ENCODE data around the gene ZC3H12D.
"Not testable (repeated sequence)": the region's sequence is repeated elsewhere in the genome, so short reads cannot be mapped to it uniquely, and the experiment has no call there.

The ZC3H12D gene

GRCh38 chr6:149462712-149463111 is 22.1 kb downstream of the ZC3H12D start:
- not testable (repeated sequence) for ATAC-seq (replicated peaks); DNase-seq; H3K9me3 Mint-ChIP-seq; H3K27me3 Mint-ChIP-seq; H3K4me3 Mint-ChIP-seq; H3K4me1 Mint-ChIP-seq (ENCODE audit: low read depth in 2 of 2)
- peaks cover 54% of the 10 kb centered on the region for H3K36me3 Mint-ChIP-seq (ENCODE audit: insufficient read depth)
- H3K27ac Mint-ChIP-seq, result peak overlapping the region in 1 of 2 donors; percentile 79

DNA sequence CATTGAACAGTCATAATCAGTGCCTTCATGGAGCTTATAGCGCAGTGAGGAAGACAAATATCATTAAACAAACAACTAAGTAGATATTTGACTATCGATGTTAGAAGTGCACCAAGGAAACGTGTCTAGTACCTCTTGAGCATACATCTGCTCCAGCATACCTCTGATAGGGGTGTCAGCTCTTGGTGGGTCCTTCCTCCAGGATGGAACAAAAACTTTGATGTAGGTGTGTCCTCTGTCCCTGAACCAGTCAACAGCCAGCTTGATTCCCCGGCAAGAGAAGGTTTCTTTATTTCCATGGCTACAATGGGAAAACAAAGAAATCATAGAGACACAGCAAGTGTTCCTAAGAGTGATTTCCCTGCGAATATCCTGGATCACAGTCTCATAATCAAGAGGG is 23.1 kb downstream of the ZC3H12D start:
- Mint-ChIP-seq H3K27ac (no peak overlapping the region), H3K9me3 (no peaks in the 10 kb centered on the region), H3K36me3 (ENCODE audit: insufficient read depth) (peaks cover 54% of the 10 kb centered on the region), H3K4me3 (no peak overlapping the region), H3K27me3 (no peaks in the 10 kb centered on the region), H3K4me1 (ENCODE audit: low read depth in 2 of 2) (peaks cover 3 to 5% of the 10 kb centered on the region in 2 donors)
- DNase-seq (no peak), ATAC-seq (replicated peaks) (no peak)

DNA sequence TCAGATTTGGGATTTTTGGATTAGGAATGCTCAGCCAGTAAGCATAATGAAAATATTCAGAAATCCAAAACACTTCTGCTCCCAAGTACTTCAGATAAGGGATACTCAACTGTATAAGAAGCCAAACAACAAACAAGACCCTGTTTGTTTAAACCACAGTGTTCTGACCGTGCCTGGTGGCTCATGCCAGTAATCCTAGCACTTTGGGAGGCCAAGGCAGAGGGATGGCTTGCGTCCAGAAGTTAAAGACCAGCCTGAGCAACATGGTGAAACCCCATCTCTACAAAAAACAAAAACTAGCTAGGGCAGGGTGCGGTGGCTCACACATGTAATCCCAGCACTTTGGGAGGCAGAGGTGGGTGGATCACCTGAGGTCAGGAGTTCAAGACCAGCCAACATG is 24.6 kb downstream of the ZC3H12D start:
- ATAC-seq (replicated peaks); H3K4me3 Mint-ChIP-seq; DNase-seq; H3K27me3 Mint-ChIP-seq; H3K4me1 Mint-ChIP-seq (ENCODE audit: low read depth in 2 of 2); H3K9me3 Mint-ChIP-seq: not testable (repeated sequence)
- Mint-ChIP-seq H3K36me3 (ENCODE audit: insufficient read depth) (peaks cover 57% of the 10 kb centered on the region), H3K27ac (peak overlapping the region in 1 of 2 donors; percentile 29)

DNA sequence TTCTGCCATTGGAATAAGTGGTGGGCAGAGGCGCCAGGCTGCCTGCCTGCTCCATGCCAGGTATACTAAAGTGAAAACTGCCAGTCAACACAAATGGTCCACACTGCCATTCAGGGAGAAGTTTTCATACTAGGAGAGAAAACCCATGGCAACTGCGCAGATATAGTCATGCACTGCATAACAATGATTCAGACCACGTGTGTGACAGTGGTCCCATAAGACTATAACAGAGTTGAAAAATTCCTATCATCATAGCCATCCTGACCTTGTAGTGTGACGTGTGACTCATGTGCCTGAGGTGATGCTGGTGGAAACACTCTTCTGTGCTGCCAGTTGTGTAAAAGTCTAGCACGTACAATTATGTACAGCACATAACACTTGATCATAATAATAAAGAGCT is 25.1 kb downstream of the ZC3H12D start:
- no peak for ATAC-seq (replicated peaks)
- H3K36me3 Mint-ChIP-seq (ENCODE audit: insufficient read depth), result peaks cover 54% of the 10 kb centered on the region
- no peaks in the 10 kb centered on the region for H3K9me3 Mint-ChIP-seq
- H3K4me3 Mint-ChIP-seq, result no peak overlapping the region
- H3K27ac Mint-ChIP-seq, result no peak overlapping the region
- no peak for DNase-seq
- no peaks in the 10 kb centered on the region for H3K27me3 Mint-ChIP-seq
- H3K4me1 Mint-ChIP-seq (ENCODE audit: low read depth in 2 of 2), result peaks cover 2 to 5% of the 10 kb centered on the region in 2 donors

DNA sequence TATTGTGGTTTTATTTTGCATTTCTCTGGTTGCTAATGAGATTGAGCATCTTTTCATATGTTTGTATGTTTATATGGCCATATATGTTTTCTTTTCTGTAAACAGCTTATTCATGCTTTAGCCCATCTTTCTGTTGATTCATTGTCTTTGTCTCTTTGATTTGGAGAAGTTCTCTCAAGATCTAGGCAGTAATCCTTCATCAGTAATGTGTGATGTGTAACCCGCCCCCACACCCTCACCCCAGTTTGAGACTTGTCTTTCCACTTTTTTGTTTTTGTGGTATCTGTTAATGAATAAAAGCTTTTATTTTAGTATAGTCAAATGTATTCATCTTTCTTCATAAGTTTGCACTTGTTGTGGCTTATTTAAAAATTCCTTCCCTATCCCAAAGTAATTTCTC is 26.0 kb downstream of the ZC3H12D start:
- no peak for DNase-seq
- Mint-ChIP-seq H3K4me3 (no peak overlapping the region), H3K27me3 (no peaks in the 10 kb centered on the region), H3K9me3 (no peaks in the 10 kb centered on the region), H3K36me3 (ENCODE audit: insufficient read depth) (peaks cover 50% of the 10 kb centered on the region), H3K4me1 (ENCODE audit: low read depth in 2 of 2) (no peaks in the 10 kb centered on the region), H3K27ac (peak overlapping the region; percentile 28 to 46)
- ATAC-seq (replicated peaks), result no peak

DNA sequence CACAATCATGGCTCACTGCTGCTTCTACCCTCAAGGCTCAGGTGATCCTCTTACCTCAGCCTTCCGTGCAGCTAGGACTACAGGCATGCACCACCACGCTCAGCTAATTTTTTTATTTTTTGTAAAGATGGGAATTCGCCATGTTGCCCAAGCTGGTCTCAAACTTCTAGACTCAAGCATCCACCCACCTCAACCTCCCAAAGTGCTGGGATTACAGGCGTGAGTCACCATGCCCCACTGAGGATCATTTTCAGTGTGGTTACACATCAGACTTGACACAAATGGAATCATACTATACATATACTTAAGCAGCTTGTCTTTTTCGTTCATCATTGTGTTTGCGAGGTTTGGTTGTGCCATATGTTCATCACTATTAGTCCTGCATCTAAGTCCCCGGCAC is 26.6 kb downstream of the ZC3H12D start:
- H3K27me3 Mint-ChIP-seq, result no peaks in the 10 kb centered on the region
- no peak for DNase-seq
- H3K27ac Mint-ChIP-seq, result no peak overlapping the region
- no peaks in the 10 kb centered on the region for H3K4me1 Mint-ChIP-seq (ENCODE audit: low read depth in 2 of 2)
- peaks cover 48% of the 10 kb centered on the region for H3K36me3 Mint-ChIP-seq (ENCODE audit: insufficient read depth)
- no peak for ATAC-seq (replicated peaks)
- no peaks in the 10 kb centered on the region for H3K9me3 Mint-ChIP-seq
- H3K4me3 Mint-ChIP-seq, result no peak overlapping the region

GRCh38 chr6:149457316-149457884 is 27.4 kb downstream of the ZC3H12D start:
- Mint-ChIP-seq H3K27ac (no peak overlapping the region), H3K4me1 (ENCODE audit: low read depth in 2 of 2) (no peaks in the 10 kb centered on the region), H3K4me3 (no peak overlapping the region), H3K36me3 (ENCODE audit: insufficient read depth) (peaks cover 54% of the 10 kb centered on the region), H3K9me3 (no peaks in the 10 kb centered on the region), H3K27me3 (no peaks in the 10 kb centered on the region)
- ATAC-seq (replicated peaks) (no peak), DNase-seq (no peak)

- no peak overlapping the region for H3K27ac Mint-ChIP-seq
- no peaks in the 10 kb centered on the region for H3K27me3 Mint-ChIP-seq
- peaks cover 48% of the 10 kb centered on the region for H3K36me3 Mint-ChIP-seq (ENCODE audit: insufficient read depth)
- no peak for DNase-seq
- no peaks in the 10 kb centered on the region for H3K9me3 Mint-ChIP-seq
- ATAC-seq (replicated peaks), result no peak
- H3K4me3 Mint-ChIP-seq, result no peak overlapping the region
- no peaks in the 10 kb centered on the region for H3K4me1 Mint-ChIP-seq (ENCODE audit: low read depth in 2 of 2)
Measured at GRCh38 chr6:149456311-149457021, 28.3 kb downstream of the ZC3H12D start.

DNA sequence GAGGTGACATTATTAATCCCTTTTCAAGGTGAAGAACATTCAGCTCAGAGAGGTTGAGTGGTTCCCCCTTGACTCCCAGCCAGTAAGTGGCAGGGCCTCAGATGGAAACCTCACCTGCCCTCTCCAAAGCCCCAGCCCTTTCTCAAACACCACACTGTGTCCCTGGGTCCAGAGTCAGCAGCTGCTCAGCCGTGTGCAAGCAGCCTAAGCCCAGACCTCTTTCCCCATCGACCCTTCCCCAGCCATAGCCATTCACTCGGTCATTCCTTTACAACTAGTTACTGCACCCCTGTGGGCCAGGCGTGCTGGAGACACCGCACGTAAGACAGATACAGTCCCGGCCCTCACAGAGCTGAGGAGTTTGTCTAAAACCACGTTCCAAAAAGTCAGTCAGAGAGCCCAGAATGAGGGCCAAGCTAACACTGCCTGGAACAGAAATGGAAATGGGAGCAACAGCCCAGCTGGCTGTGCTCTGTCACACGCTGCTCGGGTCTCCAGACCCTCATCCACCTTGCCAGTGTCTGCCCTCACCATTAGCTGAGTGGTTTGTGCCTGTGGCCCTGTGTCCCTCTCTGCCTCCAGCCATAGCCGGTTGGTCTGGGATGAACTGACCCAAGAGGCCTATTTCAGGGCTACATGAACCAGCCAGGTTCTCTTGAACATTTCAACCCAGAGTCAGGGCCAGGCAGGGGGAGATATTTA is 29.6 kb downstream of the ZC3H12D start:
- H3K4me3 Mint-ChIP-seq, result no peak overlapping the region
- no peak for DNase-seq
- H3K9me3 Mint-ChIP-seq, result no peaks in the 10 kb centered on the region
- H3K4me1 Mint-ChIP-seq (ENCODE audit: low read depth in 2 of 2), result no peaks in the 10 kb centered on the region
- ATAC-seq (replicated peaks), result no peak
- no peaks in the 10 kb centered on the region for H3K27me3 Mint-ChIP-seq
- peaks cover 36% of the 10 kb centered on the region for H3K36me3 Mint-ChIP-seq (ENCODE audit: insufficient read depth)
- H3K27ac Mint-ChIP-seq, result no peak overlapping the region

DNA sequence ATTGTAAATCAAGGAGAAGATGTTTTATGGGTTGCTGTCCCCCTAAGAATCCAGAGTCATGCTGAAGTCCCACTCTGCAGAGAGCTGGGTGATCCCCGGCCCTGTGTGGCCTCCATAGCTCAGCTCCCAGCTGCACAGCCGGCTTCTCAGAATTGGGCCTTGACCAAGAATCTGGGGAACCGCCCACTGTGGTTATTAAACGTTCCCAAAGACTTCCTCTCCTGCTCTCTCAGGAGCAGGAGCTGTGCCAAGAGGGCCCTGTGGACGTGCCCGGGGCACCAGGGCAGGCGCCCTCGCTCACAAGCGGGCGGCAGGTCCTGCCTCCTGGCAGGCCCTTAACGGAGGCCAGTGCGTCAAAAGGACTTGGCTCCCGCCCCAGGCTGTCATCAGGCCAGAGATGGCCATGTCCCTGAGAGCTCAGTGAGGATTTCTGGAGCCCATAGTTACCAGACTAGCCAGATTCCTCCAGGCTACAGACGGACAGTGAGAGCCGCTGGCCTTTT is 30.4 kb downstream of the ZC3H12D start:
- no peaks in the 10 kb centered on the region for H3K4me1 Mint-ChIP-seq (ENCODE audit: low read depth in 2 of 2)
- no peaks in the 10 kb centered on the region for H3K9me3 Mint-ChIP-seq
- no peak overlapping the region for H3K4me3 Mint-ChIP-seq
- no peaks in the 10 kb centered on the region for H3K27me3 Mint-ChIP-seq
- no peak for DNase-seq
- H3K27ac Mint-ChIP-seq, result peak overlapping the region in 1 of 2 donors; percentile 16
- peaks cover 33% of the 10 kb centered on the region for H3K36me3 Mint-ChIP-seq (ENCODE audit: insufficient read depth)
- ATAC-seq (replicated peaks), result no peak

- H3K36me3 Mint-ChIP-seq (ENCODE audit: insufficient read depth), result peaks cover 28% of the 10 kb centered on the region
- H3K4me3 Mint-ChIP-seq, result no peak overlapping the region
- DNase-seq (no peak), ATAC-seq (replicated peaks) (no peak)
- no peaks in the 10 kb centered on the region for H3K9me3 Mint-ChIP-seq
- no peaks in the 10 kb centered on the region for H3K27me3 Mint-ChIP-seq
- H3K27ac Mint-ChIP-seq, result peak overlapping the region; percentile 16 to 20
- H3K4me1 Mint-ChIP-seq (ENCODE audit: low read depth in 2 of 2), result no peaks in the 10 kb centered on the region
Measured at GRCh38 chr6:149453597-149454345, 31.0 kb downstream of the ZC3H12D start.

DNA sequence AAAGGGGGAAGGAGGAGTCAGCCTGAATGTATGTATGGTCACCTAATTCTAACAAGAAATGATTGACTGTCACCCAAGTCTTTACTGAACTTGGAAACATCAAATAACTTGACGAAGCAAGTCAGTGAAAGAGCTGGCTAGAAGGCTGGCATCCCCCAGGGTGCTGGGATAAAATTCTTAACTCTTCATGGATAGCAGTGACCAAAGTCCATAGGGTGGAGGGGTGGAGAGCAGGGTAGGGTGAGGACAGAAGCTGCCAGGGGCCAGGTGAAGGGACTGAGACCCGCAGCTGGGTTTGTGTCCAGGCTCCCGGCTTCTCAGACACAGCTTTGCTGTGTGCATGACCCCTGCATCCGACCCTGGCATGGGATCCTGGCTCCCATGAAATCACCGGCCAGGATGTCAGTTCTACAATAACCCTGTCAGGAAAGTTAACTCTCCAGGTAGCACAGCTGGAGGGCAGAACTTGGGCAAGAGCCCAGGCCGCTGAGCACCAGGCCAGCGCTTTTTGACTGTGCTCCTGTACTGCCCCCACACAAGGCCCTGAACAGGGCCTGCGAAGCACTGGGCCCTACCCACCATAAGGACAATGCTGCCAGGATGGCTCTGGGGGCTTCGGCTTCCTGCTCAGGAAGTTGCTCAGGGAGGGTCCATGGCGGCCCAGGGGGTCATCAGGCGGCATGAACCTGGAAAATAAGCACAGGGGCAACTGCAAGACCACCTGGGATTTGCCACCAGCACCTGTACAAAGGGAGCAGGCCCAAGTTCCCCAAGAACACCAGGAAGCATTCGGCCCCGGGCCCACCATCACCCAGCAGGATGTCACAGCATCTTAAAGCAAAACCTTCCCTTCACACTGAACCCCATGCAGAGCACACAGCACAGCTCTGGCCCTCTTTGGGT is 32.5 kb downstream of the ZC3H12D start:
- H3K4me1 Mint-ChIP-seq (ENCODE audit: low read depth in 2 of 2), result no peaks in the 10 kb centered on the region
- ATAC-seq (replicated peaks) (no peak), DNase-seq (no peak)
- H3K27me3 Mint-ChIP-seq, result no peaks in the 10 kb centered on the region
- H3K9me3 Mint-ChIP-seq, result no peaks in the 10 kb centered on the region
- H3K4me3 Mint-ChIP-seq, result no peak overlapping the region
- H3K36me3 Mint-ChIP-seq (ENCODE audit: insufficient read depth), result peaks cover 19% of the 10 kb centered on the region
- H3K27ac Mint-ChIP-seq, result no peak overlapping the region

All from effector memory CD8-positive, alpha-beta T cell (primary cell).